HCT116 (cell line): ENCODE measurements around the gene RIPOR3.

Source experiments
- EZH2 ChIP-seq: fragments of 200-600 bp; sonication (generic); IDR thresholded peaks from 2 replicates; pipeline ENCODE4 v1.6.1; 2017; ENCODE audit warnings: antibody characterized with exemption, mixed run types
- POLR2A ChIP-seq: IDR thresholded peaks from 2 replicates; pipeline ENCODE4 v1.7.0; 2011; ENCODE audit warnings: borderline replicate concordance; ENCODE audit not compliant: insufficient read depth, insufficient read length; ENCODE audit errors: extremely low read depth
- ZFX ChIP-seq: fragments of 450-650 bp; IDR thresholded peaks from 2 replicates; pipeline ENCODE4 v1.6.1; 2017
- TF ChIP-seq, protein P1 (sequence below), 3 experiments: fragments of 200-600 bp in 1 of 3; sonication (generic) in 1 of 3; IDR thresholded peaks in 2 of 3; conservative IDR thresholded peaks in 1 of 3; 2 replicates each; pipeline ENCODE4 v1.5.1; 2012 to 2017; ENCODE audit warnings: low read depth in 2 of 3, low read length in 2 of 3, antibody characterized with exemption in 1 of 3, borderline replicate concordance in 1 of 3, control low read depth in 1 of 3, mild to moderate bottlenecking in 1 of 3, mixed read lengths in 1 of 3, mixed run types in 1 of 3, moderate library complexity in 1 of 3; ENCODE audit not compliant: insufficient read depth in 1 of 3

DNA sequence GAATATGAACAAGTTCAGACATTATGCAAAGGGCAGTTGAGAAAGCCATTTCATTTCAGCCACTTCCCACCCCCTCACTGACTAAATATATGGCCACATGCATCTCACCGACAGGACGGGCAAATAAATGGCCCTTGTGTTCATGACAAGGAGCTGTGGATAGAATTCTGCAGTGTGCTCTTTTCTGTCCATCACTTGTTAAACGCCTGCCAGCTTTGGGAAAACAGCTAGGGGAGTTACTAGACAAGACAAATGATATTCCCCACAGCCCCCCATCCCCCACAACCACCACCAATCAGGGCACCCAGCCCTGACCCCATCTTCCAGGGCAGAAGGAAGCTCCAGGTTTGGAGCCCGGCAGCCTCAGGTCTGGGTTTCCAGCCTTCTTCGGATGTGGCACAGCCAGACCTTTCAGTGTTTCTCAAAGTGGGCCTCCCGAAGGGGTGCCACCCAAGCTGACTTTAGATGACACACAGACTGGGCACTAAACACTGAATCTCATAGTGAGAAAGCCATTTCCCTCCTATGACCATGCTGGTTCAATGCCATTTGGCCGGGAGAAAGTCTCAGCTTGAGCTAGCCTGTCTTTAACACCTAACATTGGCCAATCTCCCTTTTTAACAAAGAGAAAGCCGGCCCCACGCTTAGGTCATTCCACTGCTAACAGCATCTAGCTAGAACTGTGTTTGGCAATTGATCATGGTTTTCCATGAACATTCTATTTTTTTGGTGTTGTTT lies 4.0 kb upstream of the RIPOR3 start:
- TF ChIP-seq, protein P1, sequence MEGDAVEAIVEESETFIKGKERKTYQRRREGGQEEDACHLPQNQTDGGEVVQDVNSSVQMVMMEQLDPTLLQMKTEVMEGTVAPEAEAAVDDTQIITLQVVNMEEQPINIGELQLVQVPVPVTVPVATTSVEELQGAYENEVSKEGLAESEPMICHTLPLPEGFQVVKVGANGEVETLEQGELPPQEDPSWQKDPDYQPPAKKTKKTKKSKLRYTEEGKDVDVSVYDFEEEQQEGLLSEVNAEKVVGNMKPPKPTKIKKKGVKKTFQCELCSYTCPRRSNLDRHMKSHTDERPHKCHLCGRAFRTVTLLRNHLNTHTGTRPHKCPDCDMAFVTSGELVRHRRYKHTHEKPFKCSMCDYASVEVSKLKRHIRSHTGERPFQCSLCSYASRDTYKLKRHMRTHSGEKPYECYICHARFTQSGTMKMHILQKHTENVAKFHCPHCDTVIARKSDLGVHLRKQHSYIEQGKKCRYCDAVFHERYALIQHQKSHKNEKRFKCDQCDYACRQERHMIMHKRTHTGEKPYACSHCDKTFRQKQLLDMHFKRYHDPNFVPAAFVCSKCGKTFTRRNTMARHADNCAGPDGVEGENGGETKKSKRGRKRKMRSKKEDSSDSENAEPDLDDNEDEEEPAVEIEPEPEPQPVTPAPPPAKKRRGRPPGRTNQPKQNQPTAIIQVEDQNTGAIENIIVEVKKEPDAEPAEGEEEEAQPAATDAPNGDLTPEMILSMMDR (IDR thresholded peaks at IDR 0.05 in 2 of 3, conservative IDR thresholded peaks at IDR 0.05 in 1 of 3; ENCODE audit: borderline replicate concordance in 1 of 3, insufficient read depth in 1 of 3, low read depth in 2 of 3, low read length in 2 of 3), result no peak
- TF ChIP-seq POLR2A, result no peak
- no peak for TF ChIP-seq ZFX
- TF ChIP-seq EZH2, result no peak
